Neural cell (in vitro differentiated cells): ENCODE measurements around the gene GABRB1.

Experiments used
- CTCF ChIP-seq: fragments of 450-650 bp; IDR thresholded peaks from 2 replicates; pipeline ENCODE4 v1.5.1; 2014; ENCODE audit warnings: antibody characterized with exemption, mild to moderate bottlenecking, moderate library complexity; ENCODE audit not compliant: poor library complexity, severe bottlenecking
- EZH2 ChIP-seq: fragments of 200-600, 300-800 bp; shearing (Covaris generic), sonication (generic); IDR thresholded peaks from 2 replicates; pipeline ENCODE4 v1.6.1; 2014; ENCODE audit warnings: antibody characterized with exemption, low read length, borderline replicate concordance, mild to moderate bottlenecking; ENCODE audit not compliant: insufficient read depth, poor library complexity, severe bottlenecking
- TAF1 ChIP-seq: IDR thresholded peaks from 2 replicates; pipeline ENCODE4 v1.6.1; 2012; ENCODE audit warnings: low read depth

DNA sequence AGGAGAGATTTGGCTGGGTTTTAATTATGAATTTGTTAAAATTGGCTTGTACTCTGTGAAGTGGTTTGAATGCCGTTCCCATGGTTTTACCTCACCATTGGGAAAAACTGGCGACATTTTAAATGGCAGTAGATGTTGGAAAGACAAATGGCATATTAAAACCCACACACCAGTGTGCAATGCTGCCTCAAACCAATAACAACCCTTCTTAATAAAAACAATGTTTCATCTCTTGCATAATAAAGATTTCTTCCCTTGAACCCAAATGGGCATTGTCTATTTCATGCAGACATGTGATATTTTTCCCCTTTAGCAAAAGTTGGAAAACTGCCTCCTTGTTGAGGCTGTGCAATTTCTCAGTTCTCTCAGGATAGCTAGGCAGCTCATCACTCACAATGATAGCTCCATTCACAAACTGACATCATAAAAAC lies 33.7 kb downstream of the GABRB1 start:
- TF ChIP-seq EZH2 (no peak), CTCF (no peak), TAF1 (no peak)
